CD4-positive, alpha-beta T cell treated with Interleukin-12 subunit alpha and Interleukin-12 subunit beta, for 1 hour (primary cell): ENCODE measurements around the gene JMJD6.
"Not testable (repeated sequence)": the region's sequence is repeated elsewhere in the genome, so short reads cannot be mapped to it uniquely, and the experiment has no call there.

ENCODE experiments used
- DNase-seq: peaks from one replicate; pipeline ENCODE4 v3.0.0-alpha.2; 2020

The JMJD6 gene

DNA sequence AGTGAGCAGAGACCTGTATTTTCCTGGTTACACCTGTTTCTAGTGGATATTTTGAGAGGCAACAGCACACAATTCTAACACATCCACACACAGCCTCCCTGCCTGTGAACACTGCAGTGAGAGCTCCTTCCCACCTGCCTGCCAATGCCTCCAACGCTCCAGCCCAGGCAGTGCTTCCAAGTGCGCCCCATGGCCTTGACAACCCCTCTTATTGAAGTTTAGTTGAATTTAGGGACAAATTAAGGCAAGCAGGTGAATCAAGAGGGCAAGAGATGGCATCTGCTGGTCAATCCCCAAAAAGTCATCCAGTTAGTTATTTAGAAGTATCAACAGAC is 10.9 kb downstream of the JMJD6 start:
- no peak for DNase-seq

DNA sequence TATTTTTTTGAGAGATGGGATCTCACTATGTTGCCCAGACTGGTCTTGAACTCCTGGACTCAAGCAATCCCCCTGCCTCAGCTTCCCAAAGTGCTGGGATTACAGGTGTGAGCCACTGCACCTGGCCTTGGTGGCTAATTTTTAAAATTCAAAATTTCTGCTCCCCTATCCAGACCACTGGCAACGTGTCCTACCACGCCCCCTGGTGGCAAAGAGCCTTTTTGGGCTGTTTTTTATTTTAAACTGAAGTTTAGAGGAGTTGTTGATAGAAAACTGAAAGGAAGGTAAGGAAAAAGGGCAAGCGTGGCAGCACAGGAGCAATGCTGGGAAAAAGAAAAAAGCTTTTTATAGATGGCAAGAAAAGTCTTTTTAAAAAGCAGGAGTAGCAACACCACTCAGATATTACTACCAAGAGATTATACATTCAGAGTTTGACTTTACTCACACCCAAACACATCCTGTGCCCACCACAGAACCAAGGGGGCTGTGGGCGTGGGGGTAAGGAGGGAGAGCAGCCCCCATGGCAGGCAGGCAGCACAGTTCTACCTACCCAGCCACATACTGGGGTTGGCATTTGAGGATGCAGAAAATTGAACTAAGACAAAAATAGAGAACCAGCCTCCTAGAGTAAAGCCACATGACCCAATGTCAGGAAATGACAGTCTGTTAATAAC is 11.4 kb downstream of the JMJD6 start:
- DNase-seq = peak; percentile 78

DNA sequence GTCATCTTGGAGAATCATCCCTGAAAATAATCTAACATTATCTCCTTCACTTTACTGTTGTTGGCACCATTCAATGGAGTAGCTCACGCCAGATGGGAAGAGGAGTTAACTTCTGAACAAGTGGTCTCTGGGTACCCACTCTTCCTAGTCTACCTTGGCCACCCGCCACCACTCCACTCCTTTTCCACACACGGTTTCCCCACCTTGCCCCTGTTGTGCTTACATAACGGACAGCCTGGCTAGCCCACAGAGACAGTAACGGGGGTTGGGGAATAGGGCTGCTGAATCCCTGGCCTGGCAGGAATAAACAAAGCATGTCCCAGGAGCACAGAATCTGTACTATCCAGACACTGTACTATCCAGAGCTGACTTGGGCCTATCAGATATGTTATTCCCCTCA is 12.1 kb downstream of the JMJD6 start:
- no peak for DNase-seq

DNA sequence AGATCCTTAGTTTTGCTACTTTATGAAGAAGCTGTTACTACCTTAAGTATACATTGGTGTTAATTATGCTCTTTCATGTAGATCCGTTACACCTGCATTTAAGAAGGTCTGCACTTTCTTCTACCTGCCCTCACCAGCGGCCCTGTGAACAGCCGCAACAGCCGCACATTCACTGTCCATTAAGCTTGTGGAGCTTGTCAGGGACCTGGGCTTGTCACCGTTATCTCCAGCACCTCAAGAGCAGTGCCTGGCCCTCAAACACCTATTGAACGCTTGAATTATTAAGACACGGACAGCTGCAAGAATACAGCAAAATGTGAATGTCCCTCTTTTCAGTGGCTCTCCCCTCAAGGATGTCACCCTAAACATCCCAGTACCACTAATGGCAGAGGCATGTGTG is 12.6 kb downstream of the JMJD6 start:
- no peak for DNase-seq

DNA sequence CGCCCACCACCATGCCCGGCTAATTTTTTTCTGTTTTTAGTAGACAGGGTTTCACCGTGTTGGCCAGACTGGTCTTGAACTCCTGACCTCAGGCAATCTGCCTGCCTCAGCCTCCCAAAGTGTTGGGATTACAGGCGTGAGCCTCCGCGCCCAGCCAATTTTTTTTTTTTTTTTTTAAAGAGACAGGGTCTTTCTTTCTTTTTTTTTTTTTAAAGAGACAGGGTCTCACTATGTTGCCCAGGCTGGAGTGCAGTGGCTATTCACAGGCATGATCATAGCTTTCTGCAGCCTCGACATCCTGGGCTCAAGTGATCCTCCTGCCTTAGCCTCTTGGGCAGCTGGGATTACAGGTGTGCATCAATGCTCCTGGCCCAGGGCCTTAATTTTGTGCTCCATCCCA is 14.1 kb downstream of the JMJD6 start:
- DNase-seq = not testable (repeated sequence)

DNA sequence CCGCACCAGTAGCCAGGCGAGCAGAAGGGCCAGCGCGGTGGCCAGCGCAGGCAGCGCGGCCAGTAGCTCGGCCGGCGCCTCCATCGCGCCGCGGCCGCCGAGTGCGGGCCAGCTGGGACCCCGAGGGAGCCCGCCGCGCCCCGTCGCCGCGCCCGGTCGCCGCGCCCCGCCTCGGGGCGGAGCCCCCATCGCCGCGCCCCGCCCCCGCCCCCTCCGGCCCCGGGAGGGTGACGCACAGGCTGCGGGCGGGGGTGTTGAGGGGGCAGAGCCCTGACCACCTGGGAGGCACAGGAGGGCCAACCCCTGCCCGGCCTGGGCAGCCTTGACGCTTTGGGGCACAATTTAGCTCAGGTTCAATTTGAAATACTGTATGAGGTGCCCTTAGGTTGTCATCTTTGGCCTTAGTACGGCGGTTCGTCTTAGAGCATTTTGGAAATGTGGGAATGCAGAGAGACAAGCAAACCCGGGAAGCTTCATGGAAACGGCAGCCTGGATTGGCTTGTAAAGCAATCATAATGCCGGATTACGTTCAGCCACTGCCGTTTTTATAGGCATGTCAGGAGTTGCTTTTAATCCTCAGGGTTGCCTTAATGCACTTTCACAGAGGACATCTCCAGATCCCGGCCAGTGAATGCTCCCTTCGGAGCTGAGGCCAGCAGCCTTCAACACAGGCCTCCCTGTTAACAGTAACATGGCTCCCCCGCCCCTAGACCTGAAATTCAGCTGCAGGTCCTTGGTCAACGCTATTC is 15.4 kb downstream of the JMJD6 start, which contains the start of gene MXRA7:
Gene MXRA7 (minus strand): TSS at position 103 of the 749 bp plus-strand sequence. CDS start 19 bp downstream, at position 84.
- DNase-seq = peak; percentile 68

DNA sequence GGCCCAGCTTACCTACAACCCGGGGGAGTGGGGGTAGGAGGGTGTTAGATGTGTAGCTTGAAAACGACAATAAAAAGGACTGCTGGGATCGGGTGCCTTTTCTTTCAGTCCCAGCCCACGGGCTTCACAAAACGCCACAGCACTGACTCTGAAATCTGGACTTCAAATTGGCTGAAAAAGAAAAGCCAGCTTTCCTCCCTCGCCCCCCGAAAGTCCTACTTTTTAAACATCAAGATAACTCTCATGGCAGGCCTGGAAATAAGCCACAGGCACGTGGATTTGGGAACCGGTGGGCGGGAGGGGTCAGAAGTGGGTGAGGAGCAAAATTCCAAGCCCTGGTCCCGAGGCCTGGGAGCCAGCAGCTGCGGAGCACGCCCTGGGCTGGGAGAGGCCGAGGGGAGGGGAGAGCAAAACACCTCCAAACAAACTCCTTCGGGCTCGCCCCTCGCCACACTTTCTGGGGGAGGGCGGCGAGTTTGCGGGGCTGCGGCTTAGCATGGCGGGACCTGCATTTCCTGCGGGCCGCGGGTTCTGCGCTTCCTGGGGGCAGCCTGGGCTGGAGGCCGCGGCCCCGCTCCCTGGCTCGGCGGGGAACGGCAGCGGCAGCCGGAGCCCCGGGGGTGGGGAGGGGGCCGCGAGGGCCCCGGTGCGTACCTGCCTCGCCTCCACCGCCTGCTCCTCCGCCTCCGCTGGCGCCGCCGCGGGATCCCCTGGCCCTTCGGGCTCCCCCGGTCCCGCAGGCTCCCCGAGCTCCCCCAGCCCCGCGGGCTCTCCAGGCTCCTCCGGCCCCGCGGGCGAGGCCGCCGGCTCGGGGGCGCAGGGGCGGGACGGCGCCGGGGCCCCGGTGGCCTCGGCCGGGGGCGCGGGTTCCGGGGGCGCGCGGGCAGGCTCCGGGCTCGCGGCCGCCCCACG is 16.2 kb downstream of the JMJD6 start:
- not testable (repeated sequence) for DNase-seq

DNA sequence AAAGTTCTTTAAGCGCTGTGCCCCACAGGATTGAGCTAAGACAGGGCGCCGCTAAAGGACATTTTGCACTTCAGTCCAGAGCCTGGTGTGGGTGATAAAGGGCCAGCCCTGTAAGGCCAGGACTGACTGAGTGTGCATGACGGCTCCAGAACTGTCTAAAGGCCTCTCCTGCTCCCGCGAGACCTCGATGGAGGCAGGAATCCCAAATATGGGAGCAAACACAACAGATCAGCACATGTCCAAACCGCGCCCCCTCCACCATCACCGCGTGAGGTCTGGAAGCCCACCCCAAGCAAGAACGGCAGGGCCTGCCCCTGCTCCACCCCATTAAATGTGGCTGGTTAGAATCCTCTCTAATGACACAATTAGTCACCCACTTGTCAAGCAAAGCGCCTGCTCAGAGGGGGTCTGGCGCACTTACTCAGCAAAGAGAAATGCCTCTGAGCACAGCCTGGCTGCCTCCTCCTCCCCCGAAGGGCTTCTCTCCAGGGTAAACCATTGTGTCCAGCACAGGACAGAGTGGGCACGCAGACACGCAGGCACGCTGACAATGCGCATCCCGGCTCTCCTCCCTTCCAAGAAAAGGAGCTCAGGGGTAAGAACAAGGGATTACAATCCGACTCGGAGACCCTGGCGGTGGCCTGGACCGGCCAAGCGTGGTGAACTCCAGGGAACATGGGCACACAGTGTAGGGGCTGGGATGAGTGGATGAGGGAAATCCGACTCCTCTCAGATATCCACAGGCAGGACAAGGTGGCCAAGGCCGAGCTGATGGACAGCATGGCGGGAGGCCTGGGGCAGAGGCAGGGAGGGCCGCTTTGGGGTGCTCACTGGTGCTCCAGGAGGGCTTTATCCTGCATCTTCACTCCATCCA is 17.1 kb downstream of the JMJD6 start:
- DNase-seq = no peak

DNA sequence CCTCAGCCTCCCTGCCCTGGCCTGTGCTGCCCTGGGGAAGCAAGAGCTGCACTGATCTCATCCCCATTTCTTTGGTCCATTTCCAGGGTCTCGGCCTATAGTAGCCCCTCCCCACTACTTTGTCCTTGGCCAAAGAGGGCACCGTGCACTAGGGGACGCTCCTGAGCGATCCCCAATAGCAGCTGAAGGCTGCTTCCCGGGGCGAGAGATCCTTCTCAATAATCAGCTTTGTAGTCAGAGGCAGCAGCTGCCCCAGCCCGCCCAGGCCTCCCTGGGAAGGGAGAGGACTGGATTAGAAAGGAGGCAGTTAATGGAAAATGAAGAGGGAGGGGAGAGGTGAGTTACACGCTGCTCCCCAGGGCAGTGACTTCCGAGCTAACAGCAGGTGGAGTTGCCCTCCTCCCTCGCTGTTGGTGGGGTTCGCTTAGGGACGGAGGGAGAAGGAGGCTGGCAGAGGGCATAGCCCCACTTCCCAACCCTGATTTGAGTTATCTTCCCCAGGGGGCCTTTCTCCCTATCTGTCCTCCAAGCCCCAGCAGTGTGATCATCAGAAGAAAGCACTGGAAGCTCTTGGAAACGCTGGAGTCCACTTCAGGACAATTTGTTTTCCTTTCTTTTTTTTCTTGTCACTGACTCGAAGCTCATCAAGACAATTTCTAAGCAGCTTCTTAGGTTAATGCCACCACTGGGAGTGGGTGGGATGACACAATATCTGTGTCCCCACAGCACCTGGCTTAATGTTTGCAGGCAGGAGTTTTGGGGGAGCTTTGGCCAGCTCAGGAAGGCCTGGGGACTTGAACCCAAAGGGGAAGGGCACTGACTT is 18.2 kb downstream of the JMJD6 start:
- no peak for DNase-seq

DNA sequence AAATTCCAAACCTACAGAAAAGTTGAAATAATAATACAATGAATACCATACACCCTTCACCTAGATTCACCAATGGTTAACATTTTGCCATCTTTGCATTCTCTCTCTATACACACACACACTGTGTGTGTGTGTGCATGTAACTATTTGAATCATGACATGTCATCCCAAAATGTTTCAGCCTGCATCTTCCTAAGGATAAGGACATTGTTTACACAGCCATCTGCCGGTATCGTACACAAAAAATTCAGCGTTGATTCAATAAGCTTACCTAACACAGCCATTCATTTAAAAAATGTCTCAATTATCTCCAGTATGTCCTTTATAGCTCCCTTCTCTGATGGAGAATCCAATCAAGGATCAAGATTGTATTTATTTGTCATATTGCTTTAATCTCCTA is 19.6 kb downstream of the JMJD6 start:
- no peak for DNase-seq

DNA sequence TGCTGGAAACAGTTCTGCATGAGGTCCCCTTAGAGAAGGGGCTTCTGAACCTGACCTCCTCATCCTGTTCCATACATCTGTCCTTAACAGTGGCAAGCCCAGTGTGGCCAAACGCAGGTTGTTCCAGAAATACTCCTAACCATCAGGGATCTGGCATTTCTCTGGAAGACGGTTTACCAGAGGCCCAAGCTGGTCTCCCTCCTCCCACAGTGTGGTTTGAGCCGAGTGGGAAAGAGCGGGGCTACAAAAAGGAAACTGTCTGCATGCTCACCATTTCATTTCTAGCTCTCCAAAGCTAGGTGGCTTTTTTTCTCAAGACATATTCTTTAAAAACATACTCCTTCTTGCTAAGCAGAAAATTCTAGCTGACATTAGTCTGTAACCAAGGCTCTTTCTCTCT is 21.6 kb downstream of the JMJD6 start:
- no peak for DNase-seq

DNA sequence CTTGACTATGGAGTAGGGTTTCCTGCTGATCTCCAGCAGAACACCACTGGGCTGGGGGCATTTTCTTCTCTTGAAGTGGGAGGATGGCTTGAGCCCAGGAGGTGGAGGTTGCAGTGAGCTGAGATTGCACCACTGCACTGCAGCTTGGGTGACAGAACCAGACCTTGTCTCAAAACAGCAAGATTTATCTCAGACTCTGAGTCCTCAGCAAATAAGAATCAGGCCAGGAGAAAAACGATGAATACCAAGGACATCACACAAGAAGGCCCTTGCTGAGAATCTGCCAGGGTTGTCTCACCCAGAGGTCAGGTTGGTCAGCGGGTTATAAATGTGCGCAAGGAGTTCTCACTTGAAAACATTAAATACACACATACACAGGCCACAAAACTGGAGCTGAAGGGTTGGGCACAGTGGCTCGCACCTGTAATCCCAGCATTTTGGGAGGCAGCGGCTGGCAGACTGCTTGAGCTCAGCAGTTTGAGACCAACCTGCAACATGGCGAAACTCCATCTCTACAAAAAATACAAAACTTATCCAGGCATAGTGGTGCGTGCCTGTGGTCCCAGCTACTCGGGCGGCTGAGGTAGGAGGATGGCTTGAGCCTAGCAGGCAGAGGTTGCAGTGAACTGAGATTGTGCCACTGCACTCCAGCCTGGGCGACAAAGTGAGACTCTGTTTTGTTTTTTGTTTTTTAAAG is 23.3 kb downstream of the JMJD6 start:
- DNase-seq = no peak

DNA sequence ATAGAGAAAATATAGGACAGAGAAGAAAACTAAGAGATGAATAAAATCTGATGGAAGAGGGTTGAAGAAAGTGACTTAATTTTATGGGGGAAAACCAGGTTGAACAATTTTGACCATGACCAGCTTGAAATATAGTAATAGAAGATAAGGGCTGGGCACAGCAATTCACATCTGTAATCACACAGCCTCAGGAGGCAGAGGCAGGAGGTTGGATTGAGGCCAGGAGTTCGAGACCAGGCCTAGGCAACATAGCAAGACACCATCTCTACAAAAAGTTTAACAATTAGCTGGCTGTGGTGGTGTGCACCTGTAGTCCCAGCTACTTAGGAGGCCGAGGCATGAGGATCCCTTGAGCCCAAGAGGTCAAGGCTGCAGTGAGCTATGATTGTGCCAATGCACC is 24.3 kb downstream of the JMJD6 start:
- no peak for DNase-seq

DNA sequence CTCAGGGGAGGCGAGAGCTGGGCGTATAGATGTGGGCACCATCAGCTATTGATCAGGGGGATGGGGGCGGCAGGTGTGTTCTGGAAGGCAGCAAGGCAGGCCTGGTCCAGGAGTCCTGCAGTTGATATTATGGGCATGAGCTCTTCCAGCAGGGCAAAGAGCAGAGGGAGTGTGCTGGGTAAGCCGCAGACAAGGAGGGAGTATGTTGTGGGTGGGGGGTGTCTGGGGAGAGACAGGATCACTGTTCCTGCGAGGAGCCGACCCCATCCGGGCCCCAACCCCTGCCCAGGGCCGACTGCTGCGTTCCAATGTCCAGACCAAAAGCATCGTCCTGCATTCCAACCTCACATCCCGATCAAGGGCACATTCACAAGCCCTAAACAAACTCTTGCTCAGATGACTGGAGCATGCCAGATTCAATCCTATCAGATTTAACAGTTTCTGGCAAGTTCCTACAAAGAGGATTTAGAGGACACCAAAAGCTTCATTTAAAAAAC is 24.9 kb downstream of the JMJD6 start:
- DNase-seq = no peak

DNA sequence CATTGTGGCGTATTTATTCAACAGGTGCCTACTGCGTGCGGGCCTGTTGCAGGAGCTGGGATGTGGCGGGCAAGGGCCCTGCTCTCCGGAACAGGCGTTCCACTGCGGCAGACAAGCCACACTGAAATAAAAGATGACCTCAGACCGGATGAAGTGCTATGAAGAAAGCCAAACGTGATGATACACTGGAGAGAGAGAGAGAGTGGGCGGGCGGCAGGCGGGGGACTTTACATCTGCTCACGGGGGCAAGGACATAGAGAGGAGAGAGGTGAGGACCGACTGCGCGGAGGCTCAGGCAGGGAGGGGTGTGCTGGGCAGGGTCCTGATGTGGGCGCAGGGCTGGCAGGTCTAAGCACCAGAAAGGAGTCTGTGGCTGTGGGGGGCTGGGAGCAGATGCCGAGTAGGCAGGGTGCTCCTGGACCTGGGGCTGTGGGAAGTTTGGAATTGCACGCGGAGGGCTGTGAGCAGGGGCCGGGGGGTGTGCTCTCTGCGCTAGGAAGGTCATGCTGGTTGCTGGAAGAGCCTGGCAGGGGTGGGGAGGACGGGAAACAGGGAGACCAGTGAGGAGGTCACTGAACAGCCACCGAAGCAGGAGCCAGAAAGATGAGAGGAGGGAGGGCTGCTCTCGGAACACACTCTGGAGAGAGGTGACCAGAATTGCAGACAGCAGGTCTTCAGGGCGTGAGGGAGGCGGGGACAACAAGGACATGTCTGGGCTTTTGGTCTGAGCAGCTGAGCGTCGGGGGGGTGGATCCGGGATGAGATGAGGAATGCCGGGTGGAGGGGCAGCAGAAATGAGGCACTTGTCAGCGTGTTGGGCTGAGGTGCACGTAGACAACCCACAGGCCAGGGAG is 25.6 kb downstream of the JMJD6 start:
- peak; percentile 44 for DNase-seq

DNA sequence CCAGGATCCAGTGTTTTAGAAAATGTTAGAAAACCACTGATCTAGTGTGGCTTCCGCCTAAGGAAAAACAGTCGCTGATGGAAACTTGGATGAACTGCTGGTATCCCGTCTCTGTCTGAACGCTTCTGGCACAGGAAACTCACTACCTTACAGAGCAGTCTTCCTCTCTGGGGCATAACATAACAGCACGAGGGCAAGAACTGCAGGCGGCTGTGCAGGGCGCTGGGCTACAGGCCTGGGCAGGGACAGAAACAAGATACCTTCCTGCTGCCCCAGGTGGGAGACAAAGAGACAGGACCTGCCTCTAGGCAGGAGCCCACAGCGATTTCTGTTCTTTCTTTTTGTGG is 26.2 kb downstream of the JMJD6 start:
- DNase-seq = no peak

DNA sequence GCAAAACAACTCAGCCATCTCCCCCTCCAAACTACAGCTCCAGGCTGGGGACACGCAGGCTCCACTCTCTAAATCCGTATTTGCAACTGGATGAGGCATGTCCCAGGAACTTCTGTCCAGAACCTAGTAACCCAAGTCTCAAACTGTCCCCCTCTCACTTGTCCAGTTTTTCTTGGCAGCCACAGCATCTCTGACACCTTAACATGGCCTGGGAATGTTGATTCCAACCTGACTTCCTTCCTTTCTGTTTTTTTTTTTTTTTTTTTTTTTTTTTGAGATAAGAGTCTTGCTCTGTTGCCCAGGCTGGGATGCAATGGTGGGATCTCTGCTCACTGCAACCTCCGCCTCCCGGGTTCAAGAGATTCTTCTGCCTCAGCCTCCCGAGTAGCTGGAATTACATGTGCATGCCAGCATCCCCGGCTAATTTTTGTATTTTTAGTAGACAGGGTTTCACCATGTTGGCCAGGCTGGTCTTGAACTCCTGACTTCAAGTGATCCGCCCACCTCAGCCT is 27.9 kb downstream of the JMJD6 start:
- DNase-seq = not testable (repeated sequence)

DNA sequence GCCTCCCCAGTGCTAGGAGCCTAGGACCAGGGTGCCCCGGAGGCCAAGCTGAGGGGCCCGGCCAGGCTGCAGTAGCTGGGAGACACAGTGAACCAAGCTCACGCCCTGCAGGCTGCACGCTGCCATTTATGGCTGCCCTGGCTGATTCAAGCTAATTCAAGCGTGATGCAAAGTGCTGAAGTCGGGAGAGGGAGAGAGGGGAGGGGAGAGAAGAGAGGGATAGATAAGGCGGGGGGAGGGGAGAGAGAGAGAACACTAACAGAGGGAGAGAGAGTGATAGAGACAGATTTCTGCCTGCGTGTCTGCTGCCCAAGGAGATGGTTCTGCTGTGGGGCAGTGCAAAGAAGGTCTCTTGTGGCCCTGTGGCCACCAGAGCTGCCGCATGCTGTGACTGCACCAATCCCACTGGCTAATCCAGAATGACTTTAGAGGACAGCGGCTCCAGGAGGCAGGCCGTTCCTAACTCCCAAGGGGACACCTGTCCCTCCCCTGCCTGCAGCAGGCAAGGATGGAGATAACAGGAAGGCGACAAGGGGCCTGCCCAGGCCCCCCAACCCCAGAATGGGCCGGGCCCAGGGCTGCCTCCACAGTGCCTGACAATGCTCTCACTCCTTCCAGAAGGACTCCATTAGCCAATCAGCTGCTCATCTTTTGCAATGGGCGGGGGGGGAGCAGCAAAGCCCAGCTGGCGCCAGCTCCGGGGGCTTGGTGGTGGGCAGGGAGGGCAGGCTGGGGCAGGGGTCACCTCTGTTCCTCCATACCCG is 28.5 kb downstream of the JMJD6 start:
- DNase-seq = no peak
